Measurements from ENCODE around the gene S100A8. TPM values are rescaled to one million over a fixed set of nuclear protein-coding genes. Genes with fewer than 3 reads are reported as not detected.
"Not testable (repeated sequence)": the region's sequence is repeated elsewhere in the genome, so short reads cannot be mapped to it uniquely, and the experiment has no call there.

S100A8 gene
- total and polyA plus RNA-seq, 4 donors: 1.3 to 286 (median 6.0) TPM

DNA sequence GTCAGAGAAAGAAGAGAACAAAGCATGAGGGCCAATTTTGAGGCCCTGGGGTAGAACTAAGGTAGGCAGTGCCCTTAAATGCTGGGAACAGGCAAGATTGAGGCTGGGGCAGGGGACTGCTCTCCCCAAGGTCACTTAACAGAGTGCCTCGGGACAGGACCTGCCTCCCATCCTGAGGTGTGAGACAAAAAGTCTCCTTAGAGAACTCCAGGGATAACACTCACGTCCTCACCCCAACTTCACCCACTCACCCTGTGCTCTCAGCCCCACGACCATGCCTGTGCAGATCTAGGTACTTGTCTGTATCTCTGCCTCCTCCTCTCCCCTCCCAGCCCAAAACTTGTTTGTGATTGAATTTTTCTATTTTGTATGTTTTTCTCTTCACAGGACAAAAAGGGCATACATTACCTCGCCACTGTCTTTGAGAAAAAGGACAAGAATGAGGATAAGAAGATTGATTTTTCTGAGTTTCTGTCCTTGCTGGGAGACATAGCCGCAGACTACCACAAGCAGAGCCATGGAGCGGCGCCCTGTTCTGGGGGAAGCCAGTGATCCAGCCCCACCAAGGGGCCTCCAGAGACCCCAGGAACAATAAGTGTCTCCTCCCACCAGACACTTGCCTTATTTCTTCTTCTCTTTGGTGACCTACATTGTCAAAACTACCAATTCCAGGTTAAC lies 28.0 kb upstream of the S100A8 start:
- H3K27ac ChIP-seq (ENCODE audit: low read depth, low read length); H3K27me3 ChIP-seq (ENCODE audit: control insufficient read depth, insufficient read depth, low read length); H3K9me3 ChIP-seq (ENCODE audit: control insufficient read depth, insufficient read depth, low read length); DNase-seq (ENCODE audit: low read depth in 4 of 6, low spot score in 6 of 6); H3K36me3 ChIP-seq (ENCODE audit: control insufficient read depth, insufficient read depth, low read length); H3K4me3 ChIP-seq (ENCODE audit: low read depth, low read length); H3K4me1 ChIP-seq (ENCODE audit: control insufficient read depth, insufficient read depth, low read length): not testable (repeated sequence)
- 75% methylated on average over 5 of the region's 7 CpGs for WGBS (ENCODE audit: insufficient coverage)

DNA sequence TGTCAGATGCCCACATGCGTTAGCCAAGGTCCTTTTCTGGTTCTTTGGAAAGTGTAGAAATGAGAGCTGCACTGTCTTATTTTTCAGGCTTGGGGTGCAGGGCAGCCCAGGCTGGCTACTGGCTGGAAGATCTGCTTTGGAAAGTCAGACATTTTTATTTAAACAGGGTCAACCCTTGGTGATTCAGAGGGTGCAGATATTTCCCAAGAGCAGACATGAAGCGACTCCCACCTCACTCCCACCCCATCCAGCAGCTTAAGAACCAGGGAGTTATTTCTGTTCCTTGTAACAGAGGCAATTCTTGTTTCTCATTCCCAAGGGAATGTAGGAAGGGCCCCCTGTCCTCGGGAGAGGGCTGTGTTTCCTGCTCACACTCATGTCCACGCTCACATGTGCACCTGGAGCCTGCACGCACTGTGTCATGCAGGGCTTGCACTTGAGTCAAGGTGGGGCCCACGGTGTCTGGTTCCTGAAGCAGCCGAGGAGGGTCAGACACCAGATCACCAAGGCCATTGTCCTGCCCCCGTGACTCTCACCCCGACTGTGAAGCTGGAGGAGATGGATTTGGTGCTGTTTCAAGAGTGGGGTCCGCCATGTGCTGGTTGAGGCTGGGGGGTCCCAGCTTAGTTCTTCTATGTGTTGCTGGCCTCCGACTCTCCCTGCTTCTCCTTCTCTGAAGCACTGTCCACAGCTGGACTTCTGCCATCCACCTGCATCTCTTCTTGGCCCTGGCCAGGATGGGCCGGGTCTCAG lies 26.4 kb upstream of the S100A8 start:
- no peak overlapping the region for H3K27ac ChIP-seq (ENCODE audit: low read depth, low read length)
- no peaks in the 10 kb centered on the region for H3K36me3 ChIP-seq (ENCODE audit: control insufficient read depth, insufficient read depth, low read length)
- peaks cover 5% of the 10 kb centered on the region for H3K27me3 ChIP-seq (ENCODE audit: control insufficient read depth, insufficient read depth, low read length)
- no peaks in the 10 kb centered on the region for H3K9me3 ChIP-seq (ENCODE audit: control insufficient read depth, insufficient read depth, low read length)
- WGBS (ENCODE audit: insufficient coverage): 78% methylated on average over 8 of the region's 12 CpGs
- no peak for DNase-seq (ENCODE audit: low read depth in 4 of 6, low spot score in 6 of 6)
- H3K4me3 ChIP-seq (ENCODE audit: low read depth, low read length): no peak overlapping the region
- no peaks in the 10 kb centered on the region for H3K4me1 ChIP-seq (ENCODE audit: control insufficient read depth, insufficient read depth, low read length)

DNA sequence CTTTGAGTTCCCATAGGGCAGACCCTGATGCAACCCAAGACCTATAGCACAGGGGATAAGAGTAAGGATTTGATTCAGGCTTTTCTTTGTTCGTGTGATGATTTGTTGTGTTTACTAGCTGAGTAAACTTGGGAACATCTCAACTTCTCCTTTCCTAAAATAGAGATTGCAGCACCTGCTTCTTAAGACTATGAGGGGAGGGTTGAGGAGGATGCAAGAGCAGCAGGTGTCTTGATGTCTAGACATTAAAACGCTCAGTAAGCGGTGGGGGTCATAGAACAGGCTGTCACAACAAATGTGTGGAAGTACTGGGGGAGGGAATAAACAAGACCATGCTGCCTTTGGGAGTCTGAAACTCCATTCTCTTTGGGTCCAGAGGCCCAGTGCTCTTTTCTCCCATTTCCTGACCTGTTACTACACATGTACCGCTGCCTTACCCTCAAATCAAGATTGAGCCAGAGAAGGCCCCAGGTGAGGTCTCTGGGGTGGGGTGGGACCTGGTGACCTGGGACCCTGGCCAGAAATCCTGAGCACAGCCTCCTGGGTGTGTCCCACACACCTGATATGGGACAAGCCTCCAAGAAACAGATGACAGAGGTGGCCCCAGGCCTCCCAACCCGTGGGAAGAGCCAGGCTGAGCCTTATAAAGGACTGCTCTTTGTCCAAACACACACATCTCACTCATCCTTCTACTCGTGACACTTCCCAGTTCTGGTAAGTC lies 25.1 kb upstream of the S100A8 start, which contains the start of gene S100A7A:
S100A7A (plus strand) TSS at position 671 of the 721 bp plus-strand sequence. CDS start 1,563 bp downstream, outside the sequence.
- DNase-seq (ENCODE audit: low read depth in 4 of 6, low spot score in 6 of 6): no peak
- no peak within 1 kb of the TSS for H3K27ac ChIP-seq (ENCODE audit: low read depth, low read length)
- 70% methylated on average over 3 of the region's 6 CpGs for WGBS (ENCODE audit: insufficient coverage)
- H3K9me3 ChIP-seq (ENCODE audit: control insufficient read depth, insufficient read depth, low read length): no peaks in the 10 kb centered on the region
- no peaks in the 10 kb centered on the region for H3K36me3 ChIP-seq (ENCODE audit: control insufficient read depth, insufficient read depth, low read length)
- H3K4me3 ChIP-seq (ENCODE audit: low read depth, low read length): no peak within 1 kb of the TSS
- H3K4me1 ChIP-seq (ENCODE audit: control insufficient read depth, insufficient read depth, low read length): no peaks in the 10 kb centered on the region
- H3K27me3 ChIP-seq (ENCODE audit: control insufficient read depth, insufficient read depth, low read length): peaks cover 5% of the 10 kb centered on the region

GRCh38 chr1:153413961-153414360 lies 23.1 kb upstream of the S100A8 start:
- H3K4me3 ChIP-seq (ENCODE audit: low read depth, low read length); H3K27me3 ChIP-seq (ENCODE audit: control insufficient read depth, insufficient read depth, low read length): not testable (repeated sequence)

DNA sequence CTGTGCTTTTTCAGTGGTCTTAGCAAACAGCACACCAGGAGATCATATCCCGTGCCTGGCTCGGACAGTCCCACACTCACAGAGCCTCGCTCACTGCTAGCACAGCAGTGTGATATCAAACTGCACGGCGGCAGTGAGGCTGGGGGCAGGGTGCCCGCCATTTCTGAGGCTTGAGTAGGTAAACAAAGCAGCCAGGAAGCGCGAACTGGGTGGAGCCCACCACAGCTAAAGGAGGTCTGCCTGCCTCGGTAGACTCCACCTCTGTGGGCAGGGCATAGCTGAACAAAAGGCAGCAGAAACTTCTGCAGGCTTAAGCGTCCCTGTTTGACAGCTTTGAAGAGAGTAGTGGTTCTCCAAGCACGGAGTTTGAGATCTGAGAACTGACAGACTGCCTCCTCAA lies 16.4 kb upstream of the S100A8 start:
- H3K27me3 ChIP-seq (ENCODE audit: control insufficient read depth, insufficient read depth, low read length); DNase-seq (ENCODE audit: low read depth in 4 of 6, low spot score in 6 of 6); H3K27ac ChIP-seq (ENCODE audit: low read depth, low read length); H3K4me3 ChIP-seq (ENCODE audit: low read depth, low read length); H3K9me3 ChIP-seq (ENCODE audit: control insufficient read depth, insufficient read depth, low read length); H3K4me1 ChIP-seq (ENCODE audit: control insufficient read depth, insufficient read depth, low read length); H3K36me3 ChIP-seq (ENCODE audit: control insufficient read depth, insufficient read depth, low read length): not testable (repeated sequence)
- WGBS (ENCODE audit: insufficient coverage): 77% methylated on average over 11 of the region's 11 CpGs

More at GRCh38 chr1:153413961-153414360, 23.1 kb upstream of the S100A8 start:
- H3K4me1 ChIP-seq (ENCODE audit: control insufficient read depth, insufficient read depth, low read length); H3K36me3 ChIP-seq (ENCODE audit: control insufficient read depth, insufficient read depth, low read length); DNase-seq (ENCODE audit: low read depth in 4 of 6, low spot score in 6 of 6); H3K27ac ChIP-seq (ENCODE audit: low read depth, low read length); H3K9me3 ChIP-seq (ENCODE audit: control insufficient read depth, insufficient read depth, low read length): not testable (repeated sequence)

DNA sequence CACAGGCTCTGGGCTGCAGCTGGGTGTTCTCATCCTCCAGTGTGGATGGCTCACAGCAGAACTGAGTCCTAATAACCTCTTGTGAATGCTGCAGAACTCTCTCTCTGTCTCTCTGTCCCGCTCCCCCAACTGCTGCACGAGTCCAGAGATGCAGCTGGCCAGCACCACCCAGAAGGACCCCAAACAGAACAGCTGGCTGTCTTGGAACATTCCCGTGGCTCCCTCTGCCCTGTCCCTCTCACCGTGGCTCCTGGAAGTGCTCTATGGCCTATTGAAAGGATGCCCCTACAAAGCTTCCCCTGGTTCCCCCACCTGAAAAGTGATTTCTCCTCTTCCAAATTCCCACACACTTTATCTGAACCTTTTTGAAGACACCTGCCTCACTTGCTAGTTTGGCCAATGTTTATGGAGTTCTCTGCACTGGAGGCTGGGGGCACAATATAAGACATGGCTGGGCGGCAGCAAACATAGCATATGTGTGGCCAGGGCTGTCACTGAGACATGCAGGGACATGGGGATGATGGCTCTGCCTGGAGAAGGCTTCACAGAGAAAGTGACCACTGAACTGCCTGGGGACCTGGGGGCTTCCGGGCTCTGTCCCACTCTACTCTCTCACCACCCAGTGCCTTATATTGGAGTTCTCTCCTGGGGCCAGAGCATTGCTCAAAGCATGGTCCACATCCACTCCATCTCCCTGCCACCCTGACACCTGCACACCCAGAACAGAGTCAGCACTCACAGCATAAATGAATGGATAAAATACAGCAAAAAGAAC lies 15.1 kb upstream of the S100A8 start:
- H3K4me3 ChIP-seq (ENCODE audit: low read depth, low read length); H3K36me3 ChIP-seq (ENCODE audit: control insufficient read depth, insufficient read depth, low read length); DNase-seq (ENCODE audit: low read depth in 4 of 6, low spot score in 6 of 6); H3K27ac ChIP-seq (ENCODE audit: low read depth, low read length); H3K4me1 ChIP-seq (ENCODE audit: control insufficient read depth, insufficient read depth, low read length); H3K9me3 ChIP-seq (ENCODE audit: control insufficient read depth, insufficient read depth, low read length); H3K27me3 ChIP-seq (ENCODE audit: control insufficient read depth, insufficient read depth, low read length): not testable (repeated sequence)
- WGBS (ENCODE audit: insufficient coverage): 75% methylated on average over 6 of the region's 6 CpGs

DNA sequence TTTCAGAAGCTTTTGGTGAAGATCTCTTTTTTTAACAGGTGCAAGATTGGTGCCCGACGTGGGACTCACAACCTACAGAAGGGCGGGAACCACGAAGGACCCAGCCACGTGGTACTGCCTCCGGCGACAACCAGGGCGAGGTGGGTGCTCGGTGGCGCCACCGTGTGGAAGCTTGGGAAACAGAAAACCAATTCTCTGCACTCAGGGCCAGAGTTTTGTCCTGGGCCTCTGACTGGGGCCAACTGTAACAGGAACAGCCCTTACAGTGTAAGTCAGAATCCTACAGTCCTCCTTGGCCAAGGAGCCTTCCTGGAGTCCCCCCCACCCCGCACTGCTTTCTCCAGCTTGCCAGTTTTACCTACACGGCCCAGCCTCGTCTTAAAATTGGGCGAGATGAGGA lies 13.9 kb upstream of the S100A8 start:
- Histone ChIP-seq H3K9me3 (ENCODE audit: control insufficient read depth, insufficient read depth, low read length) (no peaks in the 10 kb centered on the region), H3K36me3 (ENCODE audit: control insufficient read depth, insufficient read depth, low read length) (no peaks in the 10 kb centered on the region), H3K27me3 (ENCODE audit: control insufficient read depth, insufficient read depth, low read length) (no peaks in the 10 kb centered on the region), H3K4me3 (ENCODE audit: low read depth, low read length) (no peak overlapping the region), H3K4me1 (ENCODE audit: control insufficient read depth, insufficient read depth, low read length) (no peaks in the 10 kb centered on the region), H3K27ac (ENCODE audit: low read depth, low read length) (no peak overlapping the region)
- no peak for DNase-seq (ENCODE audit: low read depth in 4 of 6, low spot score in 6 of 6)
- 50% methylated on average over 15 of the region's 15 CpGs for WGBS (ENCODE audit: insufficient coverage)

- H3K36me3 ChIP-seq (ENCODE audit: control insufficient read depth, insufficient read depth, low read length): no peaks in the 10 kb centered on the region
- WGBS (ENCODE audit: insufficient coverage): 71% methylated on average over 5 of the region's 7 CpGs
- H3K4me3 ChIP-seq (ENCODE audit: low read depth, low read length): no peak overlapping the region
- H3K9me3 ChIP-seq (ENCODE audit: control insufficient read depth, insufficient read depth, low read length): no peaks in the 10 kb centered on the region
- H3K27me3 ChIP-seq (ENCODE audit: control insufficient read depth, insufficient read depth, low read length): no peaks in the 10 kb centered on the region
- H3K27ac ChIP-seq (ENCODE audit: low read depth, low read length): no peak overlapping the region
- no peaks in the 10 kb centered on the region for H3K4me1 ChIP-seq (ENCODE audit: control insufficient read depth, insufficient read depth, low read length)
- DNase-seq (ENCODE audit: low read depth in 4 of 6, low spot score in 6 of 6): no peak
These were observed 13.3 kb upstream of the S100A8 start for GRCh38 chr1:153404086-153404635.

DNA sequence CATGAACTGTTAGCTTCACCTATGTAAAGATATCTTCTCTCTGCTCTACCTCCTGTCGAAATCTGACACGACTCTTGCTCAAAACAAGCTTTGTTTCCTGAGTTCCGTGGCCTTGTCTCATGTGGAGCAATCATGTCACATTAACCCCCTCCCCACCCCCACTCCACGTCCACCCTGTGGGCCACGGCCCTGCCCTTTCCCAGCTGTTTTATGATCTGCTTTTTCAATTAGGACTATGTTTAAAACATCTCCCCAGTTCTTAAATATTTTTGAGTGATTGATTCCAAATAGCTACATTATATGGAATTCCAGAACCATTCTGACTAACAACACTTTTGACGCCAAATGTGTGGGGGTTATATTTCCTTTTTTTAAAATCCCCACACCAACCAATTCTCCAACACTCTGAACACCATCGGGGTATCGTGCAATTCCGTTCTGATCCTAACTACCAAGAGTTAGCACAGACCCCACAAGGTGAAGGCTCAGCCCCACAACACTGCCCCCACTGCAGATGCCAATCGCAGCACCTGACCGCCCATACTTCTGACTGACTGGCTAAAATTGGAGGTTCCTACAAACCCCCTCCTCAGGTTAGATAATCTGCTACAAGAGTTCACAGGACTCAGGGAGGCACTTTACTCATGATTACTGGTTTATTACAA lies 12.7 kb upstream of the S100A8 start:
- 86% methylated on average over 8 of the region's 11 CpGs for WGBS (ENCODE audit: insufficient coverage)
- H3K9me3 ChIP-seq (ENCODE audit: control insufficient read depth, insufficient read depth, low read length): no peaks in the 10 kb centered on the region
- H3K27ac ChIP-seq (ENCODE audit: low read depth, low read length): no peak overlapping the region
- H3K4me3 ChIP-seq (ENCODE audit: low read depth, low read length): no peak overlapping the region
- DNase-seq (ENCODE audit: low read depth in 4 of 6, low spot score in 6 of 6): no peak
- H3K27me3 ChIP-seq (ENCODE audit: control insufficient read depth, insufficient read depth, low read length): no peaks in the 10 kb centered on the region
- no peaks in the 10 kb centered on the region for H3K36me3 ChIP-seq (ENCODE audit: control insufficient read depth, insufficient read depth, low read length)
- no peaks in the 10 kb centered on the region for H3K4me1 ChIP-seq (ENCODE audit: control insufficient read depth, insufficient read depth, low read length)

Data from spinal cord (tissue), 10 donors.